ENCODE measurements around the gene COL4A6.
A peak's percentile ranks its signal among the peaks of the same experiment; 100 is the strongest.

The COL4A6 gene

DNA sequence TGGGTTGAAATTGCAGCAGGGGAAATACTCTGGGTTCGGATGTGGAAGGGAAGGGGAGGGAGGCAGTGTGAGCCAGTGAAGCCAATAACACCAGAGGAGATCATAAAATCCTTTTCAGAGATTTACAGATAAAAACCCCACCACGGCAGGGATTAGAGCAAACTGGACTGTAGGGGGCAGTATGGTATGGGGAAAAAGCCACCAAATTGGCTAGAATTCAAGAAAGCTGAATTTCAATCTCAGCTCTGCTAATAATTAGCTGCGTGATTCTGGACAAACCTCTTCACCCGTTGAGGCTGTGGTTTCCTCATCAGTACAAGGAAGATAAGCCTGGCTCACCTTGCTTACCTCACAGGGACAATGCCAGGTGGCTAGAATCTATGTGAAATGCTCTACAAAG is 238.5 kb downstream of the COL4A6 start:
- no peaks in the 10 kb centered on the region for H3K9me3 ChIP-seq (replicated peaks; ENCODE audit: insufficient read depth, low read length)
- no peak overlapping the region for H3K4me2 ChIP-seq (ENCODE audit: low read depth, low read length)
- H3K9me2 ChIP-seq (replicated peaks; ENCODE audit: insufficient read depth, low read length) = no peaks in the 10 kb centered on the region
- H3K36me3 ChIP-seq (replicated peaks; ENCODE audit: insufficient read depth, low read length) = no peaks in the 10 kb centered on the region
- no peaks in the 10 kb centered on the region for H3K27me3 ChIP-seq (replicated peaks; ENCODE audit: insufficient read depth, low read length)
- H3K4me1 ChIP-seq (ENCODE audit: low read length) = no peaks in the 10 kb centered on the region
- no peak for TF ChIP-seq EZH2phosphoT487 (IDR thresholded peaks at IDR 0.05; ENCODE audit: low read length)
- no peak for TF ChIP-seq EZH2 (optimal IDR thresholded peaks at IDR 0.05; ENCODE audit: low read depth, low read length)
- TF ChIP-seq, protein P1, sequence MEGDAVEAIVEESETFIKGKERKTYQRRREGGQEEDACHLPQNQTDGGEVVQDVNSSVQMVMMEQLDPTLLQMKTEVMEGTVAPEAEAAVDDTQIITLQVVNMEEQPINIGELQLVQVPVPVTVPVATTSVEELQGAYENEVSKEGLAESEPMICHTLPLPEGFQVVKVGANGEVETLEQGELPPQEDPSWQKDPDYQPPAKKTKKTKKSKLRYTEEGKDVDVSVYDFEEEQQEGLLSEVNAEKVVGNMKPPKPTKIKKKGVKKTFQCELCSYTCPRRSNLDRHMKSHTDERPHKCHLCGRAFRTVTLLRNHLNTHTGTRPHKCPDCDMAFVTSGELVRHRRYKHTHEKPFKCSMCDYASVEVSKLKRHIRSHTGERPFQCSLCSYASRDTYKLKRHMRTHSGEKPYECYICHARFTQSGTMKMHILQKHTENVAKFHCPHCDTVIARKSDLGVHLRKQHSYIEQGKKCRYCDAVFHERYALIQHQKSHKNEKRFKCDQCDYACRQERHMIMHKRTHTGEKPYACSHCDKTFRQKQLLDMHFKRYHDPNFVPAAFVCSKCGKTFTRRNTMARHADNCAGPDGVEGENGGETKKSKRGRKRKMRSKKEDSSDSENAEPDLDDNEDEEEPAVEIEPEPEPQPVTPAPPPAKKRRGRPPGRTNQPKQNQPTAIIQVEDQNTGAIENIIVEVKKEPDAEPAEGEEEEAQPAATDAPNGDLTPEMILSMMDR (IDR thresholded peaks at IDR 0.05; ENCODE audit: low read length) = peak; percentile 62
- no peak overlapping the region for H3K27ac ChIP-seq (ENCODE audit: low read length)
- H3K4me3 ChIP-seq (ENCODE audit: low read length) = no peak overlapping the region
- no peaks in the 10 kb centered on the region for H3K79me2 ChIP-seq (ENCODE audit: low read length)
- DNase-seq = peak; percentile 29
- no peaks in the 10 kb centered on the region for H3F3A ChIP-seq (ENCODE audit: insufficient read depth, low read length)
- no peaks in the 10 kb centered on the region for H4K20me1 ChIP-seq (ENCODE audit: insufficient read depth, low read length)
- H2AFZ ChIP-seq (ENCODE audit: low read length) = no peak overlapping the region
- H3K9ac ChIP-seq (ENCODE audit: low read length) = no peak overlapping the region

DNA sequence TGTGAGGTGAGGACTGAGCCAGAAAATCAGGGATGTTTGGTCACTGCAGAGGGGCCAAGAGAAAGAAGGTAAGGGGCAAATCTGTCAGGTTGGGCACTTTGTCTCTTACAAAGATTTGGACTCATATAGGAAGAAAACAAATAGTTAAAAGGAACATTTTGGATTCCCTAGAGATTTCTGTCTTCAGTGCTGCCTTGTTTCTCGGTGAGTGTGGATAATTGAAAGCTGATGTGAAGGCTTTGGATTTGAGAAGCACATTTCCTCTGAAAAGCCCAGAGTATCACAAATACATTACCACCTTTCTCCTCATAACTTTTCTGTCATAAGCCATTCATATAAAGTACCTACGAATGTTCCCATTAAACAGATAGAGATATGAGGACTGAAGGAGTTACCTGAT is 239.2 kb downstream of the COL4A6 start:
- Histone ChIP-seq H2AFZ (ENCODE audit: low read length) (no peak overlapping the region), H3K27me3 (replicated peaks; ENCODE audit: insufficient read depth, low read length) (no peaks in the 10 kb centered on the region), H3K79me2 (ENCODE audit: low read length) (no peaks in the 10 kb centered on the region), H3K9me3 (replicated peaks; ENCODE audit: insufficient read depth, low read length) (no peaks in the 10 kb centered on the region), H3K9me2 (replicated peaks; ENCODE audit: insufficient read depth, low read length) (no peaks in the 10 kb centered on the region), H3K4me3 (ENCODE audit: low read length) (no peak overlapping the region), H3K4me1 (ENCODE audit: low read length) (no peaks in the 10 kb centered on the region), H3K27ac (ENCODE audit: low read length) (no peak overlapping the region), H3K4me2 (ENCODE audit: low read depth, low read length) (no peak overlapping the region), H4K20me1 (ENCODE audit: insufficient read depth, low read length) (no peaks in the 10 kb centered on the region), H3F3A (ENCODE audit: insufficient read depth, low read length) (no peaks in the 10 kb centered on the region), H3K9ac (ENCODE audit: low read length) (no peak overlapping the region), H3K36me3 (replicated peaks; ENCODE audit: insufficient read depth, low read length) (no peaks in the 10 kb centered on the region)
- no peak for DNase-seq
- TF ChIP-seq EZH2phosphoT487 (IDR thresholded peaks at IDR 0.05; ENCODE audit: low read length) (no peak), EZH2 (optimal IDR thresholded peaks at IDR 0.05; ENCODE audit: low read depth, low read length) (no peak)
- TF ChIP-seq, protein P1 (IDR thresholded peaks at IDR 0.05; ENCODE audit: low read length) = no peak

DNA sequence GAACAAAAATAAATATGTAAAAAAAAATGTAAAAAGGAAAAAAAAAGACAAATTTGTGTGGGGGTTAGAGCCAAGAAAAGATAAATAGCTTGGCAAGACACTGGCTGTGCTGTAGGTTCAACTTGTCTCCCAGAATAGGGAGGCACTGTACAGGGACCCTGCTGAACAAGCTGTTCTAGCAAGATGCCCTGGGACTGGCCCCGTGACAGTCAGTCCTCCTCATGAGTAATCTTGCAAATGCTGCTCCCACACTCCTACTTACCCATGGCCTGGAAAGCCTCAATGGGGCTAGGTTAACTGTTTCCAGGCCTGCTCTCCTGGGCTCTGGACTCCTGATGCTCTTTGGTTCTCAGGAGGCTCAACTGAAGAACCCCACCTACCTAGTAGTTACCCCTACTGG is 239.8 kb downstream of the COL4A6 start:
- TF ChIP-seq, protein P1 (IDR thresholded peaks at IDR 0.05; ENCODE audit: low read length) = no peak
- TF ChIP-seq EZH2phosphoT487 (IDR thresholded peaks at IDR 0.05; ENCODE audit: low read length) (no peak), EZH2 (optimal IDR thresholded peaks at IDR 0.05; ENCODE audit: low read depth, low read length) (no peak)
- H3K9ac ChIP-seq (ENCODE audit: low read length) = no peak overlapping the region
- no peaks in the 10 kb centered on the region for H3K79me2 ChIP-seq (ENCODE audit: low read length)
- no peak overlapping the region for H2AFZ ChIP-seq (ENCODE audit: low read length)
- no peak overlapping the region for H3K4me3 ChIP-seq (ENCODE audit: low read length)
- H4K20me1 ChIP-seq (ENCODE audit: insufficient read depth, low read length) = no peaks in the 10 kb centered on the region
- no peaks in the 10 kb centered on the region for H3K4me1 ChIP-seq (ENCODE audit: low read length)
- H3K27me3 ChIP-seq (replicated peaks; ENCODE audit: insufficient read depth, low read length) = no peaks in the 10 kb centered on the region
- no peak for DNase-seq
- H3K9me2 ChIP-seq (replicated peaks; ENCODE audit: insufficient read depth, low read length) = no peaks in the 10 kb centered on the region
- H3K36me3 ChIP-seq (replicated peaks; ENCODE audit: insufficient read depth, low read length) = no peaks in the 10 kb centered on the region
- no peaks in the 10 kb centered on the region for H3K9me3 ChIP-seq (replicated peaks; ENCODE audit: insufficient read depth, low read length)
- H3K4me2 ChIP-seq (ENCODE audit: low read depth, low read length) = no peak overlapping the region
- H3K27ac ChIP-seq (ENCODE audit: low read length) = no peak overlapping the region
- no peaks in the 10 kb centered on the region for H3F3A ChIP-seq (ENCODE audit: insufficient read depth, low read length)
